Mesendoderm (in vitro differentiated cells): ENCODE results near the gene TMEM95.

Source experiments
- DNase-seq: peaks from one replicate; pipeline ENCODE4 v3.0.0; 2013
- H2AK5ac ChIP-seq: 2 replicates; pipeline ENCODE4 v1.6.1; 2013; ENCODE audit warnings: low read length, inconsistent platforms
- H2BK120ac ChIP-seq: 2 replicates; pipeline ENCODE4 v1.6.1; 2013; ENCODE audit warnings: low read depth, mild to moderate bottlenecking, low read length, moderate library complexity, mixed read lengths
- H2BK15ac ChIP-seq: replicated peaks from 2 replicates; pipeline ENCODE4 v1.6.1; 2013; ENCODE audit warnings: low read depth, mild to moderate bottlenecking, moderate library complexity
- H2BK5ac ChIP-seq: 2 replicates; pipeline ENCODE4 v1.6.1; 2013; ENCODE audit warnings: low read length, inconsistent platforms
- H3K18ac ChIP-seq: 2 replicates; pipeline ENCODE4 v1.6.1; 2013; ENCODE audit warnings: mild to moderate bottlenecking, low read length, mixed read lengths
- H3K23ac ChIP-seq: one replicate; pipeline ENCODE4 v1.6.1; 2013; ENCODE audit warnings: low read length
- H3K27ac ChIP-seq: 2 replicates; pipeline ENCODE4 v1.5.1; 2013; ENCODE audit warnings: low read depth, mild to moderate bottlenecking, inconsistent platforms, low read length, moderate library complexity
- H3K27me3 ChIP-seq: 2 replicates; pipeline ENCODE4 v1.6.1; 2013; ENCODE audit warnings: low read length, control low read depth, mild to moderate bottlenecking, inconsistent platforms; ENCODE audit not compliant: insufficient read depth, poor library complexity
- H3K36me3 ChIP-seq: 2 replicates; pipeline ENCODE4 v1.6.1; 2013; ENCODE audit warnings: low read length, inconsistent platforms; ENCODE audit not compliant: control insufficient read depth, insufficient read depth
- H3K4ac ChIP-seq: one replicate; pipeline ENCODE4 v1.6.1; 2013; ENCODE audit warnings: low read depth, mild to moderate bottlenecking, low read length, moderate library complexity
- H3K4me1 ChIP-seq: 2 replicates; pipeline ENCODE4 v1.6.1; 2013; ENCODE audit warnings: low read depth, low read length, inconsistent platforms; ENCODE audit not compliant: control insufficient read depth
- H3K4me2 ChIP-seq: 2 replicates; pipeline ENCODE4 v1.6.1; 2013; ENCODE audit warnings: low read length
- H3K4me3 ChIP-seq: 2 replicates; pipeline ENCODE4 v1.5.1; 2013; ENCODE audit warnings: mild to moderate bottlenecking, low read length
- H3K56ac ChIP-seq: one replicate; pipeline ENCODE4 v1.6.1; 2013; ENCODE audit warnings: low read length
- H3K79me1 ChIP-seq: 2 replicates; pipeline ENCODE4 v1.6.1; 2013; ENCODE audit warnings: low read length, inconsistent platforms
- H3K79me2 ChIP-seq: 2 replicates; pipeline ENCODE4 v1.6.1; 2013; ENCODE audit warnings: mild to moderate bottlenecking, low read length; ENCODE audit not compliant: control insufficient read depth, insufficient read depth
- H3K9ac ChIP-seq: 2 replicates; pipeline ENCODE4 v1.6.1; 2013; ENCODE audit warnings: low read length, inconsistent platforms
- H4K5ac ChIP-seq: one replicate; pipeline ENCODE4 v1.6.1; 2013; ENCODE audit warnings: low read length
- H4K8ac ChIP-seq: one replicate; pipeline ENCODE4 v1.6.1; 2013; ENCODE audit warnings: low read depth, mild to moderate bottlenecking, control low read depth, low read length, moderate library complexity
- WGBS: extraction: QIAGEN DNeasy Blood & Tissue Kit; methylation state at CpG from one replicate; pipeline ENCODE4 v1.1.7; 2013; ENCODE audit warnings: low lambda C conversion rate, missing lambda C conversion rate; ENCODE audit not compliant: insufficient coverage; ENCODE audit errors: extremely low coverage; 5-methylcytosine and 5-hydroxymethylcytosine counted together

Gene TMEM95

DNA sequence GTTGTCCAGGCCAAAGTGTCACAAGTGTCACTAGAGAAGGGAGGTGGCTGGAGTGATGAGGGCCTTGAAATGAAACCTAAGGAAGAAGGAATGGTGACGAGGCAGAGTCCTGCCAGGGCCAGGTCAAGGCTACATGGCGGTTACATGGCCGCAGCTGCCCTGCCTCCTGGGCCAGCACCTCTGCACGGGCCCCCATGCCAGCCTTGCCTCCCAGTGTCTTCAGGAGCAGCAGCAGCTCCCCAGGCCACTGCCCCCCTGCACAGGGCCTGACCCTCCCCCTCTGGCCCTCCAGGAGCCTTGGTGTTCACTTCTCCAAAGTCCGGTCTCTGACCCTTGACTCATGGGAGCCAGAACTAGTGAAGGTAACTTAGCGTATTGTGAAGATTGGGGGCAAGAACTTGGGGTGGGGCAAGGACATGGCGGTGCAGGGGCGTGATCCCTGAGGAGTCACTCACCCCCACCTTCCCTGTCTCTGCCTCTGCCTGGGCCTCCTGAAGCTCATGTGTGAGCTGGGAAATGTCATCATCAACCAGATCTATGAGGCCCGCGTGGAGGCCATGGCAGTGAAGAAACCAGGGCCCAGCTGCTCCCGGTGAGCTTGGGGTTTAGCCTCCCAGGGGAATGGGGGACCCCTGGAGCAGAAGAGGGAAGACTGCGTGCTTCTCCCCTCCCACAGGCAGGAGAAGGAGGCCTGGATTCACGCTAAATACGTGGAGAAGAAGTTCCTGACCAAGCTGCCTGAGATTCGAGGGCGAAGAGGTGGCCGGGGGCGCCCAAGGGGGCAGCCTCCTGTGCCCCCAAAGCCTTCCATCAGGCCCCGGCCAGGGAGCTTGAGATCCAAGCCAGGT is 7.1 kb upstream of the TMEM95 start:
- Histone ChIP-seq H3K79me2 (no peaks in the 10 kb centered on the region), H3K4me1 (peaks cover 7% of the 10 kb centered on the region), H3K4me3 (no peak overlapping the region), H3K79me1 (no peaks in the 10 kb centered on the region), H2AK5ac (no peak overlapping the region), H3K4ac (no peak overlapping the region), H3K18ac (no peak overlapping the region), H2BK120ac (no peak overlapping the region), H3K9ac (no peak overlapping the region), H2BK5ac (no peak overlapping the region), H3K4me2 (no peak overlapping the region), H4K5ac (no peak overlapping the region), H3K36me3 (no peaks in the 10 kb centered on the region), H4K8ac (no peak overlapping the region), H3K56ac (no peak overlapping the region), H2BK15ac (no peak overlapping the region), H3K27ac (no peak overlapping the region), H3K27me3 (no peaks in the 10 kb centered on the region), H3K23ac (no peak overlapping the region)
- no peak for DNase-seq
- WGBS, result no CpG with 5 or more reads among the region's 19 CpGs

- Histone ChIP-seq H3K79me2 (no peaks in the 10 kb centered on the region), H4K8ac (no peak overlapping the region), H3K18ac (no peak overlapping the region), H3K36me3 (no peaks in the 10 kb centered on the region), H2BK5ac (no peak overlapping the region), H3K56ac (no peak overlapping the region), H2AK5ac (no peak overlapping the region), H2BK15ac (no peak overlapping the region), H3K27ac (no peak overlapping the region), H4K5ac (no peak overlapping the region), H3K23ac (no peak overlapping the region), H3K79me1 (no peaks in the 10 kb centered on the region), H3K4me2 (no peak overlapping the region), H3K4me3 (no peak overlapping the region), H2BK120ac (no peak overlapping the region), H3K4me1 (peaks cover 7% of the 10 kb centered on the region), H3K27me3 (no peaks in the 10 kb centered on the region), H3K4ac (no peak overlapping the region), H3K9ac (peak overlapping the region; percentile 6)
- no CpG with 5 or more reads among the region's 19 CpGs for WGBS
- no peak for DNase-seq
Observed at GRCh38 chr17:7348478-7349242, 6.3 kb upstream of the TMEM95 start.

GRCh38 chr17:7351665-7352502 is 3.1 kb upstream of the TMEM95 start, which contains the start of gene KCTD11:
Gene KCTD11 (plus strand): TSS chr17:7352162.
- H3K79me2 ChIP-seq, result no peaks in the 10 kb centered on the region
- peak within 1 kb of the TSS; percentile 78 for H3K18ac ChIP-seq
- peak within 1 kb of the TSS; percentile 98 for H3K23ac ChIP-seq
- H2BK15ac ChIP-seq, result no peak within 1 kb of the TSS
- H4K8ac ChIP-seq, result peak within 1 kb of the TSS; percentile 58
- no peaks in the 10 kb centered on the region for H3K79me1 ChIP-seq
- peak within 1 kb of the TSS; percentile 96 for H3K56ac ChIP-seq
- H3K36me3 ChIP-seq, result no peaks in the 10 kb centered on the region
- H2AK5ac ChIP-seq, result peak within 1 kb of the TSS; percentile 45
- peak within 1 kb of the TSS; percentile 79 for H3K4me2 ChIP-seq
- H3K4me3 ChIP-seq, result peak within 1 kb of the TSS; percentile 69
- no peaks in the 10 kb centered on the region for H3K27me3 ChIP-seq
- peak; percentile 94 for DNase-seq
- WGBS, result no CpG with 5 or more reads among the region's 91 CpGs
- H4K5ac ChIP-seq, result no peak within 1 kb of the TSS
- H2BK5ac ChIP-seq, result peak within 1 kb of the TSS; percentile 87
- no peak within 1 kb of the TSS for H2BK120ac ChIP-seq
- H3K4me1 ChIP-seq, result peaks cover 7% of the 10 kb centered on the region
- peak within 1 kb of the TSS; percentile 97 for H3K27ac ChIP-seq
- H3K4ac ChIP-seq, result peak within 1 kb of the TSS; percentile 23
- peak within 1 kb of the TSS; percentile 94 for H3K9ac ChIP-seq

DNA sequence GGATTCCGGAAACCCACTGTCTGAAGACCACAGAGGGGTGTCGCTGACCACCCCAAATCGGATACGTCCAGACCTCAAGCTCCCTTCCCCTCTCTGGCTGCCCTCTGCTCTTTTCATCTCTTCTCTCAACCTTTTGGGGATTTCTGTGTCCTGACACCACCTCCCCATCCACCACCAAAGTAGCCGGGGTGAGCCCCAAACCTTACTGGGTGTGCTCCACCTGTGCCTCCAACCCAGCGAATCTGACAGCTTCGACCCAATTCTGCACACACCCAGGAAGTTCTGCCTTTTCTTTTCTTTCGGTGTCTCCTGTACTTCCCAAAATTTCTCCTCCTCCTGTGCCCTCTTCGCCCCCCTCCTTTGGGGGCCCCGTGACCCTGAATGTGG is 2.5 kb upstream of the TMEM95 start:
- DNase-seq, result no peak
- no peak overlapping the region for H3K23ac ChIP-seq
- no peak overlapping the region for H2BK120ac ChIP-seq
- H3K36me3 ChIP-seq, result no peaks in the 10 kb centered on the region
- H3K4ac ChIP-seq, result no peak overlapping the region
- H2AK5ac ChIP-seq, result no peak overlapping the region
- no peak overlapping the region for H4K5ac ChIP-seq
- peak overlapping the region; percentile 51 for H3K4me3 ChIP-seq
- peak overlapping the region; percentile 97 for H3K27ac ChIP-seq
- H4K8ac ChIP-seq, result no peak overlapping the region
- no peak overlapping the region for H2BK15ac ChIP-seq
- H3K27me3 ChIP-seq, result no peaks in the 10 kb centered on the region
- H3K9ac ChIP-seq, result peak overlapping the region; percentile 87
- peak overlapping the region; percentile 79 for H3K4me2 ChIP-seq
- peak overlapping the region; percentile 78 for H3K18ac ChIP-seq
- no peaks in the 10 kb centered on the region for H3K79me2 ChIP-seq
- H2BK5ac ChIP-seq, result no peak overlapping the region
- no peaks in the 10 kb centered on the region for H3K79me1 ChIP-seq
- peaks cover 7% of the 10 kb centered on the region for H3K4me1 ChIP-seq
- no CpG with 5 or more reads among the region's 10 CpGs for WGBS
- H3K56ac ChIP-seq, result peak overlapping the region; percentile 87

- Histone ChIP-seq H2BK120ac (no peak overlapping the region), H2BK5ac (no peak overlapping the region), H3K36me3 (no peaks in the 10 kb centered on the region), H2BK15ac (no peak overlapping the region), H3K56ac (peak overlapping the region; percentile 49), H3K23ac (no peak overlapping the region), H3K4me2 (no peak overlapping the region), H3K18ac (no peak overlapping the region), H3K27me3 (no peaks in the 10 kb centered on the region), H3K4ac (no peak overlapping the region), H3K27ac (no peak overlapping the region), H3K4me3 (no peak overlapping the region), H4K8ac (no peak overlapping the region), H3K9ac (no peak overlapping the region), H4K5ac (no peak overlapping the region), H3K4me1 (peaks cover 7% of the 10 kb centered on the region), H3K79me1 (no peaks in the 10 kb centered on the region), H3K79me2 (no peaks in the 10 kb centered on the region), H2AK5ac (no peak overlapping the region)
- no peak for DNase-seq
- WGBS, result no CpG with 5 or more reads among the region's 37 CpGs
Observed at GRCh38 chr17:7352910-7353635, 1.9 kb upstream of the TMEM95 start.
